Iris pigment epithelial cell (primary cell): ENCODE measurements around the gene WNK3.

Experiments used
- DNase-seq: peaks from one replicate; pipeline ENCODE4 v3.0.0-alpha.2; 2011; ENCODE audit warnings: low read depth

WNK3 gene

DNA sequence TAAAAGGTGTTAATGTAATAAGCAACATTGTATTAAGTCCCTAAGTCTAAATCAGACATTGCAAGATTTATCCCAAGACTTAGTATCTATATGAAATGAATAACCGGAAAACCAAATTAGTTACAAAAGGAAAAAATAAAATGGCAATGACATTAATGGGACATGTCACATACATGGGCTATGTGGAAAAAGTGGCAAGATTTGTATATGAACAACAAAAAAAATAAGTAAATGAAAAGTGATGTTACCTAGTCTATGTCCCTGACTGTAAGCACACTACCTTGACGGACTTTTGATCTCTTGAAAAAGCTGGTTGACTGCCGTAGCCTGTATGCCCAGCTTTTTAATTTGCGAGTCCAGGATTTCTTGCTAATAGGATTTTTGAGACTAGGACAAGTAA is 119.3 kb downstream of the WNK3 start:
- no peak for DNase-seq

DNA sequence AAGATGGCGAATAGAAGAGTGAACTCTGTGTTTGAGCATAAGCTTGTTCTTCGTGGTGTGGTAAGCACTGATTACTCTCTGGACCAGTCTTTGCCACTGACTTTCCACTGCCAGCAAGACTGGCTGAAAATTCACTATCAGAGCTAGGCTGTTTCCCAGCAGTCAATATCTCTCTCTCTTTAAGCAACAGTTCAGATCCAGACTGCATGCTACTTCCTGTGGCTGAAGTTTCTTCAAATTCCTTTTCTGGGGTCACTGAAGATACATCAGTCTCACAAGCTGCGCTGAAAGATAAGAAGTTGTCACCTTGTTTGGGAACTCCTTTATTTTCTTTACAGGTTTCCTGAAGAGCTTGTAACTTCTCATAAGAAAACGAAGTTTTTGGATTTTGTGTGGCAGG is 120.8 kb downstream of the WNK3 start:
- no peak for DNase-seq

DNA sequence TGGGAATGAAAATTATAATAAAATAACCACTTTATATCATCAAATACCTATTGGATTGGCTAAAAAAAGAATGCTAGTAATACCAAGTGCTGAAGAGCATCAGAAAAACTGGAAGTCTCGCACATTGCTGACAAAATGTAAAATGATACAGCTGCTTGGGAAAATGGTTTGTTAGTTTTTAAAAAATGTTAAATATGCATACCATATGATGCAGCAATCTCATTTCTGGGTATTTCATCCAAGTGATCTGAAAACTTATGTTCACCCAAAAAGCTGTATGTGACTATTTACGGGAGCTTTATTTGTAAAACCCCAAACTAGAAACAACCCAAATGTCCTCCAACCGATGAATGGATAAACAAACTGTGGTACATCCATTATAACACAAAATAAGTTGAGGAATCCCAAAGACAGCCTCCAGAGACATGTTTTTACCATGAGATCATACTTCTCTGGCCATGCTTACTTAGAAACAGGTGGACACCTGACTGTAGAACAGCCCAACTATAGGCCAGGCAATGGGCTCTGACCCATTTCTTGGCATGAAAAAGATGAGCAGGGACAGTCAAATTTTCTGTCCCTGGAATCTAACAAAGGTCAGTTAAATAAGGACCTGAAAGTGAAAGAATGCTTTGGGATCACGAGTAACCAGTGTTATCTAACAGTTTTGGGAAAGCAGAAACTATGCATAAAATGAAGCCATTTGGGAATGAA is 127.3 kb downstream of the WNK3 start:
- peak; percentile 38 for DNase-seq

DNA sequence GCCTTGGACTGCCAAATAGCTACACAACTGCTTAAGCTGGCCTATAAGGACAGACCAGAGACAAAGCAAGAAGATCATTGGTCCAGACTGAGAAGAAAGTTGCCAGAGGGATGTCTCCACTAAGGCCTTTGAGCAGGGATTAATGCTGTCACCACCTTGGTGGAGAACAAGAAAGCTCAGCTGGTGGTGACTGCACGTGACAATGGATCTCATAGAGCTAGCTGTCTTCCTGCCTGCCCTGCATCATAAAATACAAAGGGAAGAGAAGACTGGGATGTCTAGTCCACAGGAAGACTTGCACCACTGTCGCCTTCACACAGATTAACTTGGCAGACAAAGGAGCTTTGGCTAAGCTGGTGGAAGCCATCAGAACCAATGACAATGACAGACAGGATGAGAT is 134.3 kb downstream of the WNK3 start:
- DNase-seq: no peak

DNA sequence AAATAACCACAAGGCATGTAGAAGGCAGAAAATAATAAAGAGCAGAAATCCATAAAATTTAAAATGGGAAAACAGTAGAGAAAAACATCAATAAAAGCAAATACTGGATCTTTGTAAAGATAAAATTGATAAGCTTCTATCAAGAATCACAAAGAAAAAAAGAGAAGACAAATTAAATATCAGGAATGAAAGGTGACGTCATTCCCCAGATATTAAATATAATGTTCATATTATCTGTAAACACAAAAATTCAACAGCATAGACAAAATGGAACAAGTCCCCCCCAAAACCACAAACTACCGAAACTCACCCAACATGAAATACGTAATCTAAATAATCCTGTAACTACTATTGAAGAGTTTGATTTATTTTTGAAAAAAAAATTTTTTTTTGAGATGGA is 144.2 kb downstream of the WNK3 start:
- no peak for DNase-seq

DNA sequence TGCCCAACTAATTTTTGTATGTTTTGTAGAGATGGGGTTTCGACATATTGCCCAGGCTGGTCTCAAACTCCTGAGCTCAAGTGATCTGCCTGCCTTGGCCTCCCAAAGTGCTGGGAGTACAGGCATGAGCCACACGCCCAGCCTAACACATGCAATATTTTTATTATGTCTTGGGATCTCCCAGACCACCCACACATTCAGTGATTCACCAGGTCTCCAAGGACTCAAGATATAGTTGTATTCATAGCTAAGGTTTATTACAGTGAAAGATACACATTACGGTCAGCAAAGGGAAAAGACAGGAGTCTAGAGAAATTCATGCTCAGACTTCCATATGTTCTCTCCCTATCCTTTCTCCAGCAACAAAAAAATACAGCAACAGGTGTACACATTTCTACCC is 149.3 kb downstream of the WNK3 start:
- peak; percentile 51 for DNase-seq

DNA sequence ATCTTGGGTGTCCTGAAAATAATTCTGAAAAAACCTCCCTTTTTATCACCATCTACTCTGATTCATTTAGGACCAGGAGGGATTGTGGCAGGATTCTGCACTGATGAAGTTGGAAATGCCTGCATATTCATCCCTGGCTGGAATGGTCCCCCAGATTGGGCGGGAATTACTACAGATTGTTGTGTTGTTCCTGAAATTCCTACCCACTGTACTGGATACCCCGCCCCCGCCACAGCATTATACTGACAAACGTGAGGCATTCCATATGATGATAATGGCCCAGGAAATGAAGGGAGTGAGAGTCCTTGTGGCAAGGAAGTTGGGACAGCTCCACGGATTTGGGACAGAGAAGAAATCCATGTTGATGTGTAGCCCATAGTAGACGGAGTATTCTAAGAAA is 159.6 kb downstream of the WNK3 start:
- no peak for DNase-seq

DNA sequence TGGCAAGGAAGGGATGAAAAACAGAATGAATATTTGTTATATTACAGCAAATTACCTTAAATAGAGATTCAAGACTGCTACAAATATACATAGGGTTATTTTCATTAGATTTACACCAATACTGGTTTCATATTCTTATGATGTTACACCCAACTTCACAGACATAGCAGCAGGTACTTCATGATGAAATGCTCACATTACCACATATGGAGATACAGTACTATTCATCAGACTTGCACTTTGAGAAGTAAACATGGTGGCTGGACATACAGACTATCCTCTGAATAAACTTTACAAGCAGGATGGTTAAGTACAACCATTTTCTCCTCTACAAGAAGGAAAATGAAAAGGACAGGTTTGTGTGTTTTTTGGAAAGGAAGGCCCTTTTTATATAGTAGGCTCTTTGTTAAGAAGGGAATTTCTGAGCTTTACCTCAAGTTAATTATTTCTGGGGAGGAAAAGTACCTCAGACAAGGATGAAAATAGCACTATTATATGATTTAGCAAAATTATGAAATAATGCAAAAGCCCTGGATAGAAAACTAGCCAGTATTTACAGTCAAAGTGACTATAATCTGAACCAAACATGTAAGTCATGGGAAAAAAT is 162.8 kb downstream of the WNK3 start:
- DNase-seq: no peak

DNA sequence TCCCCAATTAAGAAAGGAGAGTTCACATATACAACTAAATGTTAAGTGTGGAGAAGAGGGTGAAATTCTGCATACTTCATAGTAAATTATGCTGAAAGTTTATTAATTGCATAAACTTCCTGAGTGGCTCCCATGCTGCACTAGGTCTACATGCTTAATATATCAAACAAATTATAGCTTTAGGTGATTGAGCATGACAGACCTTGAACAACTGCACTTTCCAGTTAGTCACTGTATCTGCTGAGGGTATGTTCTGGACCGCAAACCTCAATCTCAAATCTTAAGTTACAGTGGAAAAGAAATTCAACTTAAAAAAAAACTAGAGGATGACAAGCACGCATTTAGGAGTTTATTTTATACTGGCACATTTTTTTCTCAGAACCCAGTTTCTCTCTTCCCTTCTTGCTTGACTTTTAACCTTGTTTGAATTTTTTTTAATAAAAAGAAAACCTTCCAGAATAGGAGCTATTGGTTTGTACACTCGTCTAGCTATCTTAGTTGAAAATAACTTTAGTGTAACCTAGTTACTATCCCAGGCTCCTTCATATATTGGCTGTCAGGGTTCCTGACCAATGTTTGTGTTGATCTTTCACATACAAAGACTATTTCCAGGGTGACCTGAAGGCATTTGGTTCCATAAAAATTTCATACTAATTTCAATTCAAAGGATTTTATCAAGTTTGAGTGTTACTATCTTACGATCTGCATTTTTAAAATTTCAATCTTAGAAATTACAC is 164.6 kb downstream of the WNK3 start:
- DNase-seq: no peak

DNA sequence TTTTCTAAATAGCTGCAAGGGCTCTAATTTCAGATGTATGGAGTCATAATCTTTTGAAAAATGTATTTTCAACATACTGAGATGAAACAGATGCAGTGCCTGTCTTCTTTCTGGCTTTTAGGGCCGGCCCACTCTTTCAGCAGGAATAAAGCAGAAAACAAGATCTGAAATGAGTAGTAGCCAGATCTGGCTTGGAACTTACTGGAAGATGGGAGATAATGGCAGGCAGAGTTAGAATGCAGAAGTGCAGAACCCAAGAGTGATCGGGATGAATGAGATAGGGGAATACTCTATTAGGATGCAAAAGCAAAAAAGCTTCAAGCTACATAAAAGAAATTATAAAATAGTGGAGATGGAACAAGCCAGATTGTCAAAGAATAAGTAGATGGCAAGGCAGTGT is 173.4 kb downstream of the WNK3 start:
- no peak for DNase-seq

DNA sequence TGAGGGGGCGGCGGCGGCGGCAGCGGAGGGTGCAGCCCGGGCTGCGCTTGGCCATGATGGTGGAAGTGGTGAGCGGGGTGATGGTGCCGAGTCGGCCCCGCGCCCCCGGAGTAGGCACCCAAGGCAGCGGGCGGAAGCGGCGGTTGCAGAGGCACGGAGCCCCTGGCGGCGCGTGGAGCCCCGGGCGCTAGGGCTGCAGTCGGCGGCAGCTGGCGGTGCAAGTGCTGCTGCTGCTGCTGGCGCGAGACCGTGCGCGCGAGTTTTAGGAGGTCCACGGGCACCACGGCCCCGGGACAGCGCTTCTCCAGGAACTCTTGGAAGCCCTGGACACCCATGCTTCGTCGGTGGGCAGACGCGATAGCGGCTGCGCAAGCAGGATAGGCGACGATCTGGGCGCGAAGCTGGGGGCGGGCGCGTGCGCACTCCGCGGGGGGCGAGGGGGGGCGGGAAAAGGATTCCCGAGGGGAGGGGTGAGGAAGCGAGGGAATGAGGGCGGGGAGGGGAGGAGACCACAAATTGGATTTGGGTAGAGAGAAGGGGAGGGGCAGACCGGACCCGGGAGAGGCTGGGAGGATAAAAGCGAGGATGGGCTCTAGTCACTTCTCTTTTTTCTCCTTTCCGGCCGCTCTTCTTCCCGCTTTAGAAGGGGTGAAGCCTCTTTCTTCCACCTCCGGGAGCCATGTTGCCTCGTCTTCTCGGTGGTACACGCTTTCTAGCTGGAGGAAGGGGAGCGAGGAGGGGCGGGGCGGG is 174.8 kb downstream of the WNK3 start, which contains the start of gene FAM120C:
FAM120C (minus strand) TSS at position 391 of the 750 bp plus-strand sequence; CDS start at position 335, 56 bp downstream.
- DNase-seq: peak; percentile 72

DNA sequence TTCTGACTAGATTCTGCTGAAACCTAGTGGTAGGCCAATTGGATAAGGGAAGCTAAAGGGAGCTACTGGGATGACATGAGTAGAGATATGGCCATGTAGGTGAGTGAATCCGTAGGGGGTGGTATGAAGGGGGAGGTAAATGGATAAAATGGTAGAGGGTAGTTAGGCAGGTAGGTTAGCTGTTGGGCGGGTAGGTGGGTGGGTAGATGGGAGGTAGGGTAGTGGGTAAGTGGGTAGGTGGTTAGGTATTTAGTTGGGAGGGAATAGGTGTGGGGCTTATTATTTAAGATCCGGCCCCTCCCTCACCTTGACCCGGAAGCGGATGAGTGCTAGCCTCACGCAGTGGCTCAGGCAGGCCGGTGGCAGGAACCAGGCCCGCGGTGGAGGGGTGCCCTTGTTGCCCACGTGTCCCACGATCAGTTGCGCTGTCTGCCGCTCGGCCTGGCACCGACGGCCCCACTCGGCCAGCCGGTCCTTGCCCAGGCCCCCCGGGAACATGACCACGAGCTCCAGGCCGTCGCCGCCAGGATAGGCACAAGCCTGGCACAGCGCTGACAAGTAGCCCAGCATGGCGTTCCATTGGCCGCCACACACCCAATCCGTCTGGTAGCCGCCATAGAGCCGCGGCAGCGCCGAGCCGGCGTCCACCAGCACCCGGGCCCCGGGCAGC is 175.5 kb downstream of the WNK3 start:
- DNase-seq: peak; percentile 32

DNA sequence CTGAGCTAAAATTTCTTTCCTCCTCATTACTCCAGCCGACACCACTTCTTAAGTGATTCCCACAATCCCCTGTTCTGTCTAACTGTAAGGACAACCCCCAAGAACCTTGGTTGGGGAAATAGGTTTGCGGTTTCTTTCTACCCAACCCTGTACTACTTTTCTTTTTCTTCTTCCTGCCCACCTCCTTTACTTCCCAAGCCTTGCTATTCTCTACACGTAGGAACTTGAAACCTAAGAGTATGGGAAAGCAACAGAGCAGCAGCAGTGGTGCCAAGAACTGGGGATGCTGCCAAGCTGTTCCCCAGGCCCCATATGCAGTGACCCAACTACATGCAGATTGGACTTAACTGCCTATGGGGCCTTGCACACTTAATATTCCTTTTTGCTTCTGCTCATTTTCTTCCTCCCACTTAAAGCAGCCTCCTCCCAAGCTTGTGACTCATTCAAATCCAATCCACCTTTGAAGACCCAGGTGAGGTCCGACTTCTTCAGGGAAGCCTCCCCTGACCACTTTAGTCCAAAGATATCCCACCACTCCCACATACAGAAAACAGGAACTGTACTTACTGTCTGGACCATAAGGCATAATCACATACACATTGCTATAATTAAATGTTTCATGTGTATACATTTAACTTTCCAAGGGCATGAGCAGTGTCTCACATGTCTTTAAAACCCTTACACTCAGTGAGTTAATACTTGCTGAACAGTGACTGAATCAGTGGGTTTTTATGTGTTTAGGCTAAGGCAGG is 176.5 kb downstream of the WNK3 start:
- DNase-seq: peak; percentile 44

DNA sequence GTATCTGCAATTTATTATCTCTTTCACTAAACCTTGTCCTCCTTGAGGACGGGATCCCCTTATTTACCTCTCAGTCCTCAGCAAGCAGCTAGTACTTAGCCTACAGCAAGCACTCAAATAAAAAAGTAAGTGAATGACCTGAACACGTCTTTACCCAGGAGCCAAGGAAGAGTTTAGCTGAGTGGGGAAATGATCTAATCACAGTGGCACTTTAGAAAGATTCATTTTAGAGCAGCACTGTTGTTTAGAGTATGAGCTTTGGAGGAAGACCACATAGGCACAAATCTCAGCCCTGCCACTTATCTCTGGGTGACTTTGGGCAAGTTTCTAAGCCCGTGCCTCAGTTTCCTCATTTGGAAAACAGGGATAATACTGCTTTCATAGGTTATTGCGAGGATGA is 177.4 kb downstream of the WNK3 start:
- peak; percentile 62 for DNase-seq

DNA sequence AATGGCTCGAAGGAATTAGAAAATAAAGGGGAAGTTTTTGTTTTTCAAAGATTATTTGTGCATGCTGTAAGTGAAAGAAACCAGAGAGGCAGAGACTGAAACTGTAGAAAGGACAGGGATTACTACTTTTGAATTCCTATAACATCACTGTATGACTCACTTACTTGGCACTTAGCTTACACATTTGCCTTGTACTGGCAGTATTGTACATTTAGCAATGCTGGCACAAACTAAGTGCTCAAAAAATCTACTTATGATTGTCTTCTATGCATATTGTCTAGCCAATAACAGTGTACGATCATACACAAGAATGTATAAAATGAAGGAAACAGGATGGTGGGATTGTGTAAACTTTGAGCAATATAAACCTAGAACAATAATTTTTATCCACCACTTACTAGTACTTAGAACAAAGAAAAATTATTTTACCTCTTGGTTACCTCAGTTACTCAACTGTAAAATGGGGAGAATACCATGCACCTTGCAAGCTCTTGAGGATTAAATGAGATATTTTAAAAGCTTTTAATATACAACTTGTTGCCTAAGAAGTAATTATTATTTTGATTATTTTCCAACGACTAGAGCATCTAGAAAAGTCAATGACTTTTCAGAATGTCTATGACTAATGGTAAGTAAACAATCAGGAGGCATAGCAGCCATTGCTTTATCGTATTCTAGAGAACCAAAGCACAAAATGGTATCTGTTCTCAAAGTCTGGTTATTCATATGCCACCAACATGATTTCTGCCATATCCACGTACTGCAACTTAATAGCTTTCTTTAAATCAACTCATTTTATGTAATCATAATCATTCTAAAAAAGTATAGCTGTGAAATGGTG is 179.5 kb downstream of the WNK3 start:
- peak; percentile 85 for DNase-seq

DNA sequence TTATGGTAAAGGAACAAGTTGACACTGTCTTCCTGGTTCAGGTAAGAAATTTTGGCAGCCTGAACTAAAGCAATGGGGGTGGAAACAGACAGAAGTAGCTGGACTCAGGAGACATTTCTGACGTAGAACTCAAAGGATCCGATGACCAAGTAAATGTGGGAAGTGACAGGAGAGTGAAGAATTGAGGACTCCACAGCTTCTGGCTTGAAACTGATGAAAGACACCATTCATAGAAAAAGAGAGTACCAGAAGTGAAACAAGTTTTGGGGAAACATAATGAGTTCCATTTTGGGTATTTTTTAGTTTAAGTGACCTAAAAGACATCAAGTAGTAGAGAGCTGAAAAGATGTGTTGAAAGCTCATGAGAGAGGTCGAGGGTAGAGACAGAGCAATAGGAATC is 180.5 kb downstream of the WNK3 start:
- DNase-seq: no peak

DNA sequence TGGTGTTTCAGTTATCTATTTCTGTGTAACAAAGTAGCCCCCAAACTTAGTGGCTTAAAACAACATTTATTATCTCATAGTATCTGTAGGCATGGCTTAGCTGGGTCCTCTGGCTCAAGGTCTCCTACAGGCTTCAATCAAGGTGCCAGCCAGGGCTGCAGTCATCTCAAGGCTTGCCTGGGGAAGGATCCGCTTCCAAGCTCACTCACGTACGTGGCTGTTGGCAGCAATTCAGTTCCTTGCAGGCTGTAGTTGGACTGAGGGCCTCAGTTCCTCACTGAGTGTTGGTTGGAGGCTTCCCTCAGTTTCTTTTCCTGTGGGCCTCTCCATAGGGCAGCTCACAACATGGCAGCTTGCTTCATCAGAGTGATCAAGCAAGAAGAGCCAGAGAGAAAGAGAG is 184.1 kb downstream of the WNK3 start:
- DNase-seq: no peak

DNA sequence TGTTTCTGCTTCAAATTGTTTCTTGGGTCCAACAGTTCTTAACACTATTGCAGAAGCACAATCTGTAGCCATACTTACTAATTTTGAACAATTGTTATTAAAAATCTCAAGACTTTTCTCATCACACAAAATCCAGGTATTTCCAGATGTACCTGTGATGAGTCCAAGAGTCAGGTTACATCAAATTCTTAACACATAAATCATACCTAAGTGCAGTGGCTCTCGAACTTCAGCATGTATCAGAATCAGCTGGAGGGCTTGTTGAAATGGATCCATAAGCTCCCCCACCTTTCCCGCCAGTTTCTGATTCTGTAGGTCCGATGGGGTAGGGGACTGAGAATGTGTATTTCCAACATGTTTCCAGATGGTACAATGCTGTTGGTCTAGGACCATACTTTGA is 185.4 kb downstream of the WNK3 start:
- DNase-seq: no peak

DNA sequence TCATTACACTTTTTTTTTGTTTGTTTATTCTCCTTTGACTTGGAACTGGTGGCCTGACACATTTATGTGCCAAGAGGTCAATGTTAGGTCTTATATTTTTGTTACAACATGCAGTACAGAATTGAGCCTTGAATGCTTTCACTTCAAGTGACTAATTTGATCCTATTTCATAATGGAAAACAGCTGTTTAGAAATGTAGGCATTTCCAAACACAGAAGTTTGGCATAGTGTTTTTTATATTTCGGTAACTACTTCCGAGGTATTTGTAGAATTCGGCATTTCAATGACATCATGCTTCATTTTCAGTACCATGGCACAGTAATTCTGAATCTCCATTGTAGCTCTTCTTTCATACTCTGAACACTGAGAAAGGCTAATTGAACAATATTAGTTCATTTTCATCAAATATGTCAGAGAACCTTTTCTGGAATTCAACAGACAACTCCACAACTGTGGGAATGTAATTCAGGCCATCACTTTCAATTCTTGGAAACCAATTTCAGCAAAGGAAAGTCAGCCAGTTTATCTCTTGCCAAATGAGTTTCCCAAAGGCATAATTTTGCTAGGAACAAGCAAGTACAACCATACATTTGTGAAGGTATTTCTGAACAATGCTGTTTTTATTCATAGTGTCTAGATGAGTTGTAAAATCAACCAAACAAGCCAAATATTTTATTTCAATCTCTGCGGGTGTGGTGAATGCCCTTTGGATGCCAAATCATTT is 186.2 kb downstream of the WNK3 start:
- DNase-seq: peak; percentile 45

DNA sequence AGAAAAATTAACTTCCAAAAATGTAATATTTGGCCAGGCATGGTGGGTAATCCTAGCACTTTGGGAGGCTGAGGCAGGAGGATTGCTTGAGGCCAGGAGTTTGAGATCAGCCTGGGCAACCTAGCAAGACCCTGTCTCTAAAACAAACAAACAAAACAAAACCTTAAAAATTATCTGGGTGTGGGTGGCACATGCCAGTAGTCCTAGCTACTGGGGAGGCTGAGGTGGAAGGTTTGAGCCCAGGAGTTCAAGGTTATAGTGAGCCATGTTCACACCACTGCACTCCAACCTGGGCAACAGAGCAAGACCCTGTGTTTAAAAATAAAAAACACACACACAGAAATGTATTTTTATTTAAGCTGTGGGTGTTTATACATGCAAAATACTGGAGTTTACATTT is 186.8 kb downstream of the WNK3 start:
- DNase-seq: no peak
